ENCODE results near the gene BRCC3.

DNA sequence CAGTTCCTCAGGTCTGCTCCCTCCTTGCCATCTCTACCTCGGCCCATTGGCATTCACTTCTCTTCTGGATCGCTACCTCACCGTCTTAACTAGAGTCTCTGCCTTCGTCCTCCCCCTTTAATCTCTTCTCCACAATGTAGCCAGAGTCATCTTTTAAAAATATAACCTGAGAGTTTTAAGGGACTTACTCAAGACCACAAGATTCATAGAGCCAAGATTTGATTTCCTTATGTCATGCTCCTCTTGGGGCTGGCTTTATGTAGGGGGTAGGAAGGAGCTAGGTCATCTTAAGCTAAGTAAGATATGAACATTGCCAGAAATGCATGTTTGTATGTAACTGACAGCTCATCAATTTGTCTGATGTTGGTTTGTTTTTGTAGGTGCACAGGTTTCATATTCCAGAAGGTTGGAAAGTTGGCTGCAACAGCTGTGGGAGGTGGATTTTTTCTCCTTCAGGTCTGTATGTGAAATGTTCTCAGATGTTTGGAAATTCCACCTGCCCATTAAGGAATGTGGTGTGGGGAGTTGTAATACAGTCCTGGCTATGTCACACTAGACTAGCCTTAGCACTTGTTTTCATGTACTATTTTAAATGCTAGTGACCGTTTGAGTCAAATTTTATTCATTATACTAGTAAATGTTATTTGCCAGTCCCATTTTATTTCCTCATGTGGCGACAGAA, 25.0 kb upstream of the BRCC3 start:
- TF ChIP-seq, protein P1, sequence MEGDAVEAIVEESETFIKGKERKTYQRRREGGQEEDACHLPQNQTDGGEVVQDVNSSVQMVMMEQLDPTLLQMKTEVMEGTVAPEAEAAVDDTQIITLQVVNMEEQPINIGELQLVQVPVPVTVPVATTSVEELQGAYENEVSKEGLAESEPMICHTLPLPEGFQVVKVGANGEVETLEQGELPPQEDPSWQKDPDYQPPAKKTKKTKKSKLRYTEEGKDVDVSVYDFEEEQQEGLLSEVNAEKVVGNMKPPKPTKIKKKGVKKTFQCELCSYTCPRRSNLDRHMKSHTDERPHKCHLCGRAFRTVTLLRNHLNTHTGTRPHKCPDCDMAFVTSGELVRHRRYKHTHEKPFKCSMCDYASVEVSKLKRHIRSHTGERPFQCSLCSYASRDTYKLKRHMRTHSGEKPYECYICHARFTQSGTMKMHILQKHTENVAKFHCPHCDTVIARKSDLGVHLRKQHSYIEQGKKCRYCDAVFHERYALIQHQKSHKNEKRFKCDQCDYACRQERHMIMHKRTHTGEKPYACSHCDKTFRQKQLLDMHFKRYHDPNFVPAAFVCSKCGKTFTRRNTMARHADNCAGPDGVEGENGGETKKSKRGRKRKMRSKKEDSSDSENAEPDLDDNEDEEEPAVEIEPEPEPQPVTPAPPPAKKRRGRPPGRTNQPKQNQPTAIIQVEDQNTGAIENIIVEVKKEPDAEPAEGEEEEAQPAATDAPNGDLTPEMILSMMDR (IDR thresholded peaks at IDR 0.05; ENCODE audit: poor library complexity) = no peak
- no peak for TF ChIP-seq EZH2phosphoT487 (IDR thresholded peaks at IDR 0.05; ENCODE audit: low read depth, severe bottlenecking, unreplicated experiment)
